Kidney epithelial cell (primary cell): ENCODE measurements around the gene RGS11. TPM values are rescaled to one million over a fixed set of nuclear protein-coding genes. Genes with fewer than 3 reads are reported as not detected.
A peak's percentile ranks its signal among the peaks of the same experiment; 100 is the strongest.
"Not testable (repeated sequence)": the region's sequence is repeated elsewhere in the genome, so short reads cannot be mapped to it uniquely, and the experiment has no call there.

Experiments used
- DNase-seq: peaks from one replicate; pipeline ENCODE4 v3.0.0-alpha.2; 2010; ENCODE audit warnings: low read depth
- H3K27me3 ChIP-seq: 2 replicates; pipeline ENCODE4 v1.6.0; 2011; ENCODE audit warnings: low read length; ENCODE audit not compliant: control insufficient read depth, insufficient read depth
- H3K36me3 ChIP-seq: 2 replicates; pipeline ENCODE4 v1.5.1; 2011; ENCODE audit warnings: low read length; ENCODE audit not compliant: control insufficient read depth, insufficient read depth
- H3K4me3 ChIP-seq: 2 replicates; pipeline ENCODE4 v1.5.1; 2011; ENCODE audit warnings: low read depth, mild to moderate bottlenecking, control low read depth, low read length
- CTCF ChIP-seq: IDR thresholded peaks from 2 replicates; pipeline ENCODE4 v1.5.1; 2011; ENCODE audit warnings: mild to moderate bottlenecking, moderate library complexity, low read length, control low read depth, inconsistent platforms; ENCODE audit not compliant: insufficient read depth, poor library complexity, severe bottlenecking
- total RNA-seq: library from RNA; depleted of rRNA; stranded (reverse); fragments of >200 nt; gene quantifications from 2 replicates; pipeline ENCODE4 v1.2.3, GENCODE V29; 2015

The RGS11 gene
- total RNA-seq, 1 donor from 2014 or later = not detected

- Histone ChIP-seq H3K27me3 (no peaks in the 10 kb centered on the region), H3K4me3 (no peak overlapping the region), H3K36me3 (no peaks in the 10 kb centered on the region)
- DNase-seq = no peak
- no peak for TF ChIP-seq CTCF
These were observed 35.8 kb downstream of the RGS11 start for GRCh38 chr16:239948-240277.

- no peaks in the 10 kb centered on the region for H3K27me3 ChIP-seq
- peak; percentile 62 for TF ChIP-seq CTCF
- H3K36me3 ChIP-seq = no peaks in the 10 kb centered on the region
- DNase-seq = peak; percentile 53
- peak within 1 kb of the TSS; percentile 93 for H3K4me3 ChIP-seq
These were observed 41.1 kb downstream of the RGS11 start, which contains the start of gene FAM234A for GRCh38 chr16:234468-235305. Gene FAM234A, plus strand, starts transcription at chr16:234821. Its CDS starts 19,593 bp downstream, at chr16:254414.

GRCh38 chr16:230949-231348, 44.8 kb downstream of the RGS11 start:
- Histone ChIP-seq H3K4me3 (no peak overlapping the region), H3K36me3 (peaks cover under 1% of the 10 kb centered on the region), H3K27me3 (no peaks in the 10 kb centered on the region)
- DNase-seq = no peak
- no peak for TF ChIP-seq CTCF

- not testable (repeated sequence) for H3K4me3 ChIP-seq, DNase-seq, H3K36me3 ChIP-seq, H3K27me3 ChIP-seq
These were observed 45.4 kb downstream of the RGS11 start for GRCh38 chr16:230351-230750.

GRCh38 chr16:229731-230281, 45.9 kb downstream of the RGS11 start:
- Histone ChIP-seq H3K36me3 (peaks cover 1% of the 10 kb centered on the region), H3K27me3 (no peaks in the 10 kb centered on the region), H3K4me3 (peak overlapping the region; percentile 98)
- TF ChIP-seq CTCF = no peak
- no peak for DNase-seq

- Histone ChIP-seq H3K4me3 (peak within 1 kb of the TSS; percentile 98), H3K36me3 (peaks cover 1% of the 10 kb centered on the region), H3K27me3 (no peaks in the 10 kb centered on the region)
- no peak for TF ChIP-seq CTCF
- peak; percentile 39 for DNase-seq
These were observed 46.7 kb downstream of the RGS11 start, which contains the start of gene LUC7L for GRCh38 chr16:228852-229730. Gene LUC7L, minus strand, starts transcription at chr16:229449. Its CDS starts 110 bp downstream, at chr16:229339.
